GM20000 (cell line): ENCODE data around the gene RAD50.

Experiments used
- DNase-seq: peaks from one replicate; pipeline ENCODE4 v3.0.0; 2012; ENCODE audit warnings: low spot score
- TF ChIP-seq, protein P1 (sequence below): IDR thresholded peaks from 2 replicates; pipeline ENCODE4 v1.5.1; 2012; ENCODE audit warnings: mild to moderate bottlenecking, control low read depth; ENCODE audit errors: extremely low read depth, missing control alignments

Gene RAD50

DNA sequence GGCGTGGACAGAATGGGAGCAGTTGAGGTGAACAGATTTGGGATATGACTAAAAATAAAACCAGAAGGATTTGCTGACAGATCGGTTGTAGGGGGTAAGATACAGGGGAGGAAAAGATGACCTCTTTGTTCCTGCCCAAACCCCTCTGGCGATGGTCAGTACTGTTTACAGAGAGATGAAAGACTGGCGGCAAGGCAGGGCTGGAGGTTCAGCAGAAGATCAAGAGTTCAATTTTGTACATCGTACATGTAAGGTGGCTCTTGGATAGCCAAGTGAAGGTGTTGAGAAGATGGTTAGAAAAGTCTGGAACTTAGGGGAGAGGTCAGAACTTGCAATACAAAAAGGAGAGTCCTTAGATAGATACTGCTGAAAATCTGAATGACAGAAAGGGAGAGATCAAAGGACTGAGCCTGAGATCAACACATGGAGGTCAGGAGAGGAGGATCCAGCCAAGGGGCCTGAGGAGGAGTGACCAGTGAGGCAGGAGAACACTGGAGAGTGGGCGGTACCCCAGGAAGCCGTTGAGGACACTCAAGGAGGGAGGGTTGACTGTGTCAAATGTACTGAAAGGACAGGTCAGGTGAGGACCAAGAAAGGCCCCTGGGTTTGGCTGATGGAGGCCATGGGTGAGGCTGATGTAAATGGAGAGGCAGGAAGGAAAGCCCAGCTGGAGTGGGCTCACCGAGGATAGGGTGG is 124.2 kb downstream of the RAD50 start:
- TF ChIP-seq, protein P1, sequence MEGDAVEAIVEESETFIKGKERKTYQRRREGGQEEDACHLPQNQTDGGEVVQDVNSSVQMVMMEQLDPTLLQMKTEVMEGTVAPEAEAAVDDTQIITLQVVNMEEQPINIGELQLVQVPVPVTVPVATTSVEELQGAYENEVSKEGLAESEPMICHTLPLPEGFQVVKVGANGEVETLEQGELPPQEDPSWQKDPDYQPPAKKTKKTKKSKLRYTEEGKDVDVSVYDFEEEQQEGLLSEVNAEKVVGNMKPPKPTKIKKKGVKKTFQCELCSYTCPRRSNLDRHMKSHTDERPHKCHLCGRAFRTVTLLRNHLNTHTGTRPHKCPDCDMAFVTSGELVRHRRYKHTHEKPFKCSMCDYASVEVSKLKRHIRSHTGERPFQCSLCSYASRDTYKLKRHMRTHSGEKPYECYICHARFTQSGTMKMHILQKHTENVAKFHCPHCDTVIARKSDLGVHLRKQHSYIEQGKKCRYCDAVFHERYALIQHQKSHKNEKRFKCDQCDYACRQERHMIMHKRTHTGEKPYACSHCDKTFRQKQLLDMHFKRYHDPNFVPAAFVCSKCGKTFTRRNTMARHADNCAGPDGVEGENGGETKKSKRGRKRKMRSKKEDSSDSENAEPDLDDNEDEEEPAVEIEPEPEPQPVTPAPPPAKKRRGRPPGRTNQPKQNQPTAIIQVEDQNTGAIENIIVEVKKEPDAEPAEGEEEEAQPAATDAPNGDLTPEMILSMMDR = no peak

DNA sequence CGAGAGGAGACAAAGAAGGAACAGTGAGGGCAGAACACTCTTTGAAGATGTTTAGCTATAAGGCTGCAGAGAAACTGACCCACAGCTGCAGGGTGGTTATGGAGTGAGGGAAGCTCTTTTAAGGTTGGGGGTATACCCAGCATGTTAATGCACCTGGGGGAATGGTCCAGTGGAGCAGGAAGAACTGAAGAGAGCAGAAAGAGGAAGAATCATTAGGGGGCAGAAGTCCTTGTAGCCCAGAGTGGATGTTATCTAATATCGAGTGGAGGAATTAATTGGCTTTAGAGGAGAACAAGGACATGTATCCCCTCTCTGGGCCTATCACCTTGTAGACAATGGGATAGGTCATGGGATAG is 124.7 kb downstream of the RAD50 start:
- TF ChIP-seq, protein P1 = no peak

More for the DNA sequence above, 124.2 kb downstream of the RAD50 start:
- no peak for DNase-seq

DNA sequence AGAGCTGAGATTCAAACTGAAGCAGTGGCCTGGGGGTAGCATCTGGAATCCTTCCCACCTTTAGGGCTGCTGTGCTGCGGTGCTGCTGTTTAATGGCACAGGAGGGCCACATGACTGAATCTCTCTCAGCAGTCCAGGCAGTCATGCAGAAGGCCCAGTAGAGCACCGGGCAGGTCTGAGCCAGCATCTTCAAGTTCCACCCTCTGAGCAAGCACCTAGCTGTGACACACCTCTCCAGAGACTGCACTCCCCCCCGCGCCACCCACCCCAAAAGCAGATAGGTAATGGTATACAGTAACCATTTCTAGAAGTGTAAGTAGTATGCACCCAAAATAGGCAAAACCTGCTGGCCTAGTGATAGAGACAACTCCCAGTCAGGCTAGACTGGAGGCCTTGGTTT is 125.2 kb downstream of the RAD50 start:
- TF ChIP-seq, protein P1 = no peak
- DNase-seq = no peak

More for the DNA sequence above, 124.7 kb downstream of the RAD50 start:
- DNase-seq = no peak

DNA sequence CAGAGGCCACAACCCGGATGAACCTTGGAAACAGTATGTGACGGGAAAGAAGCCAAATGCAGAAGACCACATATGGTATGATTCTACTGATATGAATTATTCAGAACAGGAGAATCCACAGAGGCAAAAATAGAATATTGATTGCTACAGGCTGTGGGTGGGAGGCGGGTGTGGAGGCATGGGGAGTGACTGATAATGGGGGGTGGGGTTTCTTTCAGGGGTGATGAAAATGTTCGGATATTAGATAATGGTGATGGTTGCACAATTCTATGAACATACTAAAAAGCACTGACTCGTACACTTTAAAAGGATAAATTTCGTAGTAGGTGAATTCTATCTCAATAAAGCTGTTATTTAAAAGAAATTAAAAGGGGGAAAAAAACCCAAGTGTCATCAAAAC is 127.7 kb downstream of the RAD50 start:
- no peak for DNase-seq
- TF ChIP-seq, protein P1 = no peak

DNA sequence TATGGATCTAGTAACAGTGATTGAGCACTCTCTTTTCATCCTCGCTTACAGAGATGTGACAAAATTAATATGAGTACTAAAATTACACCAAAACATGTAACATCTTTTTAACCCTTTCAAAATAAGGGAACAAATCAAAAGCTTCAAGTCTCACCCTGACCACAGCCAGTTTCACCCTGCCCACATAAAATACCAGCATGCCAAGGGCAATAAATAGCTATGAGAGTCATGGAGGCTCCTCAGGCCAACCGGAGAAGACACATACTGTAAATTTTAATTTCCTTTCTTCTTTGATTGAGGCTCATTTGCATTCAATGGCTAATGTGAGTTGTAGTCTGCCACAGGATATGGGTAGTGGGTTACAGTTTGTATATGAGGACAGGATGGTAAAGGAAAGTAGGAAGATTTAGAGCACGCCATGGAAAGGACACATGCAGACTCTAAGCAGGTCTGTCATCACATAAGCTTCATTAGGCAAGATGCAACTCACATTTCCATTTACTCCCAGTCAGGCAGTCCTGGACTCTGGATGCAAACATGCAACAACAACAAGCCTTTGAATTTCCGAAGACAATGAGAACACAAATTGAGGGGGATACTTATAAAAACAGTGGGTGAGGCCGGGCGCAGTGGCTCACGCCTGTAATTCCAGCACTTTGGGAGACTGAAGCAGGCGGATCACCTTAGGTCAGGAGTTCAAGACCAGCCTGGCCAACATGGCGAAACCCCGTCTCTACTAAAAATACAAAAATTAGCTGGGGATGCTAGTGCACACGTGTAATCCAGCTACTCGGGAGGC is 128.3 kb downstream of the RAD50 start:
- TF ChIP-seq, protein P1 = no peak
- DNase-seq = no peak

DNA sequence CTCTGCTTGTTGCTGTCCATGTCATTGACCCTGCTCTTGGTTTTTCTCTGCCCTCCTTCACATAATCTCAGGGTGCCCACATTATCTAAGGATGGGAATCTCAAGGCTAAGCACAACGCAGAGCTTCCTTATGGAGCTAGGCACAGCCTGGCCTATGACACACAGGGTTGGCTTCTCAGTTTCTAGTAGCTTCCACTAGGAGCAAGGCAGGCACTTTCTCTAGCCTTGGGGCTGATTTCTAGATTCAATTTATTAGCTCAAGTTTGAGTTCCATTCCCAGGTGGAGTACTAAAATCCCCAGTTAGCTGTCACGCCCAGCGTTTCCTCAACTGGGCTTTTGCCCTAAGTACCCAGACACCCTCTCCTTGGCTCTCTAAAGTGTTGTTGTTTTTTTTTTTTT is 129.4 kb downstream of the RAD50 start:
- DNase-seq = no peak

DNA sequence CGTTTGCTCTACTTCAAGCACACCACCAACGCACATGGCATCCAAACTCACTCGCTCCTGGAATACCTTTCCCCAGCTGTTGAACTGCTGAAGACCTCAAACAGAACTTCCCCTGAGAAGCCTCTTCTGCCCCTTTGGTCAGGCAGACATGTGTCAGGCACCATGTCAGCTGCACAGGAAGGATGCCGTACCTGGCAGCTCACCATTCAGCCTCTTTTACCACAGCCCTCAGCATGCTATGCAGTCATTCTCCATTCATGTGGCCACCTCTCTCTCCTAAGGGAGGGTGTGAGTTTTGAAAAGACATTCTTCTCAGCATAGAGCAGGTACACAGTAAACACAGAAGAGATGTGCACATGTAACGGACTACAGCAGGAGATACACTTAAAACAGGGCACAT is 131.2 kb downstream of the RAD50 start:
- no peak for DNase-seq
- TF ChIP-seq, protein P1 = no peak

More for the DNA sequence above, 129.4 kb downstream of the RAD50 start:
- TF ChIP-seq, protein P1 = no peak
